Right renal pelvis (tissue), 4 donors: Measurements from ENCODE around the gene ABCD1. TPM values are rescaled to one million over a fixed set of nuclear protein-coding genes. Genes with fewer than 3 reads are reported as not detected.
"Not testable (repeated sequence)": the region's sequence is repeated elsewhere in the genome, so short reads cannot be mapped to it uniquely, and the experiment has no call there.

Experiments
- DNase-seq, 4 donors: peaks; one replicate each; pipeline ENCODE4 v3.0.0-alpha.2; 2013; ENCODE audit warnings: low read depth in 4 of 4, low spot score in 3 of 4, missing footprints in 1 of 4
- polyA plus RNA-seq, 4 donors: library from polyadenylated mRNA; unstranded; fragments of 120-200 nt; gene quantifications; one replicate each; pipeline ENCODE4 v1.2.1, GENCODE V29; 2013; ENCODE audit not compliant: insufficient read length in 4 of 4

The ABCD1 gene
- polyA plus RNA-seq, 4 donors = 6.3 to 8.9 (median 7.1) TPM

DNA sequence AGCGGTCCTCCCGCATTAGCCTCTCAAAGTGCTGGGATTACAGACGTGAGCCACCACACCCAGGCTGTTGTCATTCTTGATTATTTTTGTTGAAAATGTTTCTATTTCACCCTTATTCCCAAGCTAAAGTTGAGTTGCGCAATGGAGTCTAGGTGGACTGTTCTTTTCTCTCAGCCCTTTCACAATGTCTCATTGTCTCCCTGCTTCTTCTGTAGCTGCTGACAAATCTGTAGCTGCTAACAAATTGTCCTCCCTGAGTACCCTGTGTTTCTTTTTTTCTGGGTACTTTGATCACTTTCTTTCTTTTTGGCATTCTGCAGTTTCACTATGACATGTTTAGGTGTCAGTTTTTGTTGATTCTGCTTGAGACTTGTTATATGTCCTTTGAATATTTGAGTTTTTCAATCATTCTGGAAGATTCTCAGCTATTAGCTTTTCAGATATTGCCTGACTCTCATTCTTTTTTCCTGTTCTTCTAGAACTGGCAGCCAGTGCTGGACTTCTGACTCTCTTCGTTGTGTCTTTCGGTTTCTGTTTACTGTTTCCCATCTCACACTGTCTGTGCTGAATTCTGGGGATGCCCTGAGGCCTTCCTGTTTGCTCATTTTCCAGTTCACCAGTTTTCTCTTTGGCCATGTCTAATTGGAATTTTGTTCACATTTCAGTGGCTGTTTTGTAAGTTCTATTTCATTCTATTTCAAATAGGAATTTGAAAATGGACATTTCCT is 6.6 kb downstream of the ABCD1 start:
- DNase-seq = no peak

DNA sequence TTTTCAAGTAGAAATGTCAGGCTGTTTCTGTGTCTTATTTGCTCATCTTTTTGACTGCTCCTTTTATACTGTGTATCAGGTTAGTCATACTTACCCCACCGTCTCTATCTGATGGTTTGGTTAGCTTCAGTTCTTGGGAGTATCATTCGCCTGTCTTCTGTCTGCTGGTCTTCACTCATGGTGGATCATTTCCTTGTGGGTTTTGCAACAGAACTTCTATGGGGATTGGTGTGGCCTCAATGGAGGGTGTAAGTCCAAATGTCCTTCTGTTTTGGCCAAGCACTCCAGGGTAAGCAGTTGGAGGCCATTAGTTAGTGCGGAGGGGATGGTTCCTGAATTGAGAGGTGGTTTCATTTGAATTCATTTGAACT is 7.2 kb downstream of the ABCD1 start:
- DNase-seq = no peak

GRCh38 chrX:153732401-153732800 is 7.7 kb downstream of the ABCD1 start:
- no peak for DNase-seq

GRCh38 chrX:153733651-153734240 is 9.1 kb downstream of the ABCD1 start:
- no peak for DNase-seq

- DNase-seq = no peak
Observed at GRCh38 chrX:153734871-153735270, 10.2 kb downstream of the ABCD1 start.

DNA sequence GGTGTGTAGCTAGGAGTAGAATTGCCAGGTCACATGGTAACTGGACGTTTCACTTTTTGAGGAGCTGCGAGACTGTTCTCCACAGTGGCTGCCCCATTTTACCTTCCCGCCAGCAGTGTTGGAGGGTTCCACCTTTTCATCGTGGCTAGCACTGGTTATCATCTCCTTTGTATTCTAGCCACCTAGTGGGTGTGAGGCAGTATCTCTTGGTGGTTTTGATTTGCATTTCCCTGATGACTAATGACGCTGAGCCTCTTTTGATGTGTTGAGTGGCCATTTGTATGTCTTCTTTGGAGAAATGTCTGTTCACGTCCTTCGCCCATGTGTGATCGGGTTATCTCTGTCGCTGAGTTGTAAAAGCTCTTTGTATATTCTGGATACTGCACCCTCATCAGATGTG is 10.6 kb downstream of the ABCD1 start:
- DNase-seq = no peak

- no peak for DNase-seq
Observed at GRCh38 chrX:153736071-153736820, 11.6 kb downstream of the ABCD1 start.

- DNase-seq = no peak
Observed at GRCh38 chrX:153736871-153737441, 12.3 kb downstream of the ABCD1 start.

GRCh38 chrX:153738056-153738605 is 13.5 kb downstream of the ABCD1 start:
- DNase-seq = no peak

DNA sequence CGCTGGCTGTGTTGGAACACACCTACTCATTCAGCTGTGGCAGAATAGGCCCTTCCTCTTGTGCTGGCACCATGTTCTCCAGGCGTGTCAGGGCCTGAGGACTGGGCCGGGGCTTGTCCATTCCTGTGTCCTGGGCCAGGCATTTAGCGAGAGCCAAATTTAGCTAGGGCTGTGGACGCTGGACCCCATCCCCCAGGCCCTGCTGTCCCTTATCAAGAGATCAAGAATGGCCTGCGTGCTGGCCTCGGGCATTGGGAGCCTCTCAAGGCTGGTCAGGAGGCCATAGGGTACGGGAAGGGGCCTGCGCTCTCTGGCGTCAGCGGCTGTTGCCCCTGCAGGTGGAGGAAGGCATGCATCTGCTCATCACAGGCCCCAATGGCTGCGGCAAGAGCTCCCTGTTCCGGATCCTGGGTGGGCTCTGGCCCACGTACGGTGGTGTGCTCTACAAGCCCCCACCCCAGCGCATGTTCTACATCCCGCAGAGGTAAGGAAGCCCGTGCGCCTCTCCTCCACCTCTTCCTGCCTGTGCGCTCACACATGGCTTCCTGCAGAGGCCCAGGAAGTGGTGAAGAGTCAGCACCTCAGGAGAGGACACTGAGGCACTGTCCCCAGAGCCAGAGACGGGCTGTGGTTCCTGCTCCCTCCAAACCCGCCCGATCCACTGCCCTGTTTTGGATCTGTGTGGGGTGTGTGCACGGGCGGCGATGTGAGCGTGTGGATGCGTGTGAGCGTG is 15.3 kb downstream of the ABCD1 start:
- DNase-seq = no peak

- DNase-seq = no peak
Observed at GRCh38 chrX:153740631-153741222, 16.1 kb downstream of the ABCD1 start.

DNA sequence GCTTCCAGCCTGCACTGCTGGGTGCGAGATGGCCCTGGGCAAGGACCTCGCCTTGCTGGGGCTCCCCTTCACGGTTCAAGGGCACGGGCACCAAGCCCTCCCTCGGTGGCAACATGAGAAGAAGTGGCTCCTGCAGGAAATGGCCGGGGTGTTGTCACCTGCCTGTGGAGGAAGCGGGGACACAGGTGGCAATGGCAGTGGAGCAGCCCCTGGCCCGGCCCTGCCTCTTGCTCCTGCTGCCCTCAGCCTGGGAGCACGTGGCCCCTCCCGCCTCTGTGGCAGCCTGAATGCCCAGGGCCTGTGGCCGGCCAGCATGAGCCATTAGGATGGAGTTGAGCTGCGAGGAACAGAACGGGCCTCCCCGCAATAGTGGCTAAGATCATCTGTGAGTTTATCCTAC is 16.8 kb downstream of the ABCD1 start:
- DNase-seq = no peak

DNA sequence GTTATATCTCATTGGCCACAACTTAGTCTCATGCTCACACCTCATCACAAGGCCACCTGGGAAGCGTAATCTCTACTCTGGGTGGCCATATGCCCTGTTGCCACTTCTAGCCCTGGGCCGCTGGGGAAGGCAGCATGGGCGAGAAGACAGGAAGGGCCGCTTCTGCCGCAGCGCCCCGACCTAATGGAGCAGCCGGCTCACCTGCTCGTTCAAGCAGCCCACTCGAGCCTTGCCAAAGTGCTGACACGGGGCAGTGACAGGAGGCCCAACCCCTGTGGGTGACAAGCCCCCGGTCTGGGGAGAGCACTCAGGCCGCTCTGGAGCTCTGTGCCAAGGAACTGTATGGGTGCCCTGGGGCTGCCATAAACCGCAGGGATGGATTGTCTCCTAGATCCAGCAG is 17.5 kb downstream of the ABCD1 start:
- not testable (repeated sequence) for DNase-seq

- DNase-seq = not testable (repeated sequence)
Observed at GRCh38 chrX:153742796-153743467, 18.3 kb downstream of the ABCD1 start.

DNA sequence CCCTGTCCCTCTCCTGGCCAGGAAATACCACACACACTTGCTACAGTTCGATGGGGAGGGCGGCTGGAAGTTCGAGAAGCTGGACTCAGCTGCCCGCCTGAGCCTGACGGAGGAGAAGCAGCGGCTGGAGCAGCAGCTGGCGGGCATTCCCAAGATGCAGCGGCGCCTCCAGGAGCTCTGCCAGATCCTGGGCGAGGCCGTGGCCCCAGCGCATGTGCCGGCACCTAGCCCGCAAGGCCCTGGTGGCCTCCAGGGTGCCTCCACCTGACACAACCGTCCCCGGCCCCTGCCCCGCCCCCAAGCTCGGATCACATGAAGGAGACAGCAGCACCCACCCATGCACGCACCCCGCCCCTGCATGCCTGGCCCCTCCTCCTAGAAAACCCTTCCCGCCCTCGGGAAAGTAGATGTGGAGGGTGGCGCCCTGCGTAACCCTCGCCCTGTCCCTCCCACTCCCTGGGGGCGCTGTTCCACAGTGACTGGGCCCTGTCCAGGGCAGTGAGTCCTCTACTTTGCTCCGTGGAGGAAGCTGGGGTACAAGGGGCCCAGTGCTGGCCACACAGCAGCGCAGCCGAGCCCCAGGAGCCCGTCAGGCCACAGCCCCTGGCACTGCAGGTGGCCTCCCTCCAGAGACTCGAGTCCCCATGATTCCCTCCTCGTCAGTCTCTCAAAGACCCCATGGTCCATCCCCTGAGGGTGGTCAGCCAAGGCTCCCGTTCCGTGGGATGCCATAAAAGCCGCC is 19.0 kb downstream of the ABCD1 start:
- not testable (repeated sequence) for DNase-seq

DNA sequence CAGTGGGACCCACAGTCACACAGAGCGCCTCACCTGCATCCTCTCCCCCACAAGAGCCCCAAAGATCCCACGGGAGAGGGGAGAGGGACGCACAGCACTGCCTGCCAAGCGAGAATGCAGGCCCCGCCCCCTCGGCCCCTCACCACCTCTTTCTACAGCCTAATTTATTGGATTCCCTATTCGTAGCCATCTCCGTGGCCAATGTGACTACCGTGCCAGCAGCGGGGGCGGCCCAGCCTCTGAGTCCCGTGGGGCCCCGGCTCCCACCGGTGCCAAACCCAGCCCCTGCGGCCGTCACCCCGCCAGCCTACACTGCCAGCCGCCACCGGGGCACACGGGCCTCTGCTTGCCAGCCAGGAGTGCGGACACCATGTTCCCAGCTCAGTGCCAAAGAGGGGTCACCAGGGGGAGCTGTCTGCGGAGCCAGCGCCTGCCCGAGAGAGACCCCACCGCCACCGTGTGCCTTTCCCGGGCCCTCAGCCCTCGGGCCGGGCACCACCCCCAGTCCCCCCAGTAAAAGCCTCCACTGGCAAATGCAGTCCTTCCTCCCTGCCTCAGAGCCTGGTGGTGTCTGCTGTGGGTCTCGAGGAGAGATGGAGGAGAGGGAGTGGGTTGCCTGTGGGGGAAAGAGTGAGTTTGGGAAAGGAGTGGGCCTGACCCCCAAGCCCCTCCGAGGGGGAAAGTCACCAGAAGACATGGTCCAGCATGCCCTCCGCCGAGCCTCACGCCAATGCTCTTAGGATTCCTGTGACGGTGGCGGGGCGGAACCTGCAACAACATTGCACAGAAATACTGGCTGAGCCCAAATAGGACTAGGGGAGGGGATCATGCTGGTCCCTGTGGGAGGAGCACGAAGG is 19.8 kb downstream of the ABCD1 start:
- DNase-seq = no peak

- not testable (repeated sequence) for DNase-seq
Observed at GRCh38 chrX:153745067-153745433, 20.4 kb downstream of the ABCD1 start.

GRCh38 chrX:153746359-153746758 is 21.7 kb downstream of the ABCD1 start:
- DNase-seq = no peak
